HG03469 (cell line): ENCODE measurements around the gene CTNND2.
"Not testable (repeated sequence)": the region's sequence is repeated elsewhere in the genome, so short reads cannot be mapped to it uniquely, and the experiment has no call there.

Source experiments
- ATAC-seq: cut with Tn5 transposase; IDR thresholded peaks from one replicate; pipeline ENCODE4 v1.9.1; 2021; ENCODE audit warnings: mild to moderate bottlenecking, moderate library complexity, moderate number of reproducible peaks; ENCODE audit not compliant: unreplicated experiment

Gene CTNND2

DNA sequence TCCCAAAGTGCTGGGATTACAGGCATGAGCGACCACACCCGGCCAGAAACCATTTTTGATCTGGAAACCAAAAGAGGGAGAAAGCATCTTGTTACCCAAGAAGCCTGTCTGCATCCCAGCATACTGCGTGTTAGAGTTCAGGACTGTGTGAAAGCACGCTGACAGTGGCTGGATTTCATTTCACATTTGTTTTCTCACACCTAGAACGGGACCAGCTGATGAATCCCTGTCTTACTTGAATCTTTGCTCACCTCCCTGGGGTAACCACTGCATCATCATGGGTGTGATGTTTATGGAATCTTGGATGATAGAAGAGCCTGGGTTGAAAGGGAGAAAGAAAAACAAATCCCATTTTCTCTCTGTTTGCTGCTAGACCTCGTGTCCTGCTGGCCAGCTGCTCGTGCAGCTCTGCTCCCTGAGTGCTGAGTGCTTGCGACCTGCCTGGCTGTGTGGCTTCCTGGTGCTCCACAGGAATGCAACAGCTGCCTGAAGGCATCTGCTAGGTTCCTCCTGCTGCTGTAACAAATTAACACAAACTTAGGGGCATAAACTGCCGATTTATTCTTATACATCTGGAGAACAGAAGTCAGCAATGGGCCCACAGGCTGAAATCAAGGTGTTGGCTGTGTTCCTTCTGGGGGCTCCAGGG lies 764.9 kb downstream of the CTNND2 start:
- no peak for ATAC-seq

DNA sequence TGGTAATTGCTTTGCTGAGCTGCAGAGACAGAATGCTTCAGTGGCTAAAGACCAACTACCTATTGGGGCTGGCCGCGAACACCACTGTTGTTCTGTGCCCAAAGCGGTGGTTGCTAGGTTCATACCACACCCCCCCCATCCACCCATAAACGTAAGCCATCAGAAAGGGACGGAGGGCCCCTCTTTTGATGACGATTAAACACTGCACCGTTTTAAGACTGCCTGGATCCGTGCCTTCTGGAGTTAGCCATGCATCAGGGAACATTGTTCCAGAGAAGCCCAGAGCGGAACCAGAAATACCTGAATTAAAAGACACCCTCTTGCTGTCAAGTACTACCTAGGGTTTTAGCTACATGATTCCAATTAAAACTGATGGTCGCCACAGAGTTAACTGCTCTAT lies 774.1 kb downstream of the CTNND2 start:
- no peak for ATAC-seq

DNA sequence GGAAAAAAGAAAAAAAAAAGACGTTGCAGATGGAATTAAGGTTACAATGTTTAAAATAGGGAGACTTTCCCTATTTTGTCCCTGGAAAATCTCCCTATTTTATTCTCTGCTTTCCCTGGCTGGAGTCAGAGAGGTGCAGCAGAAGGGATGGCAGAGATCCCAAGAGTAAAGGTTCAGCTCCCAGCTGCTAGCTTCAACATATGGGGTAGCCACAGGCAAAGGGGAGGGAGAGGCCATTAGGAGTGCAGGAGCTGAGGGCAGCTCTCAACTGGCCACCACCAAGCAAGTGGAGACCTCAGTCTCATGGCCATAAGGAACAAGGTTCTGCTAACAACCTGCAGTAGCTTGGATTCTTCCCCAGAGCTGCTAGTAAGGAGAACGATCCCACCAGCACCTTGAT lies 776.2 kb downstream of the CTNND2 start:
- no peak for ATAC-seq

DNA sequence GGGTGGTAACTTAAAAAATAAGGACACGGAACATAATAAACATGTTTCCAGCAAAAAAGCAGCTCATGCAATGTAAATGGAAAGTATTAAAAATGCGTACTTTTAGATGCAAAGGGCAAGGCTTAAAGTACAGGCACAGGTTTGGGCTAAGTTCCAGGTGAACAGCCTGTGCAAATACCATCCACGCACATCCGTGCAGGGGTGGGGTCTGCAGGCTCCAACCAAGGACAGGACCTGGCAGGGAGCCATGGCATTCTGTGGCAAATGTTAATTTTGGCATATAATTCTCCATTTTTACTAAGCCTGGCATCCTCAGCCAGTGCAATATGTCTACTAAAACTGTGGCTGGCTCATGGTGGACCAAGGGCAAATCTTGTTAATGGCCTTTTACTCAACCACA lies 777.4 kb downstream of the CTNND2 start:
- no peak for ATAC-seq

DNA sequence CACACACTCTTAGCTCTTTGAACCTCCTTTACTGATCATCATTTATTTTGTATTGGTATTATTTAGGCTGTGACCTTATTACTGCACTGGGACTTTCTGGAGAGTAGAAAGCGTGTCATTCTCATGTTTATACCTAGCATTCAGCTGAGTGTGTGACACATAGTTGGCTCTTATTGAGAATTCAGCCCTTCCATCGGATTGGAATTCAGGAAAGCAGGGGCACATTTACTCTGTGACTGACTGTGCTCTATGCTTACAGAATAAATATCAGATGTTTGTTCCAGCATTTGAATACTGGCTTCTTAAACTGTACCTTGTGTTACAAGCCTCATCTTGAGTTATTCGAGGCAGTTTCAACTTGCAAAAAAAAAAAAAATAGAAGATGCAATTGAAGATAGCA lies 782.4 kb downstream of the CTNND2 start:
- ATAC-seq, result no peak

DNA sequence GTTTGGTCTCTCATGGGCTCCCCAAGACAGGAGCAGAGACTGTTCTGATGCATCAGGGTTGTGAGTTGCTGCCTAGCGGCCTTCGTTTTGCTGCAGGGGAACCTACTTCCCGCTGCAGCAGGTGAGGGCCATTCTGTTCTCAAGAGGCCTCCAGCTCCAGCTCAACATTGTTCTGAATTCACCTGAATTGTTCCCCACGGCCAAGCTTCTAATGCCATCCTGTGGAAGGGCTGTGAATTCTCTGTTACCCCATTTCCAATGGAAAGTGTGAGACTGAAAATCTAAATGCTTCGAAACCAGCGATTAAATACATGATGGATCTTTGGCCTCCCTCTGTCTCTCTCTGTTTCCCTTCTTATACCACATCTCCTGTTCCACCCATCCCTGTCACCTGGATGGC lies 794.1 kb downstream of the CTNND2 start:
- ATAC-seq, result no peak

DNA sequence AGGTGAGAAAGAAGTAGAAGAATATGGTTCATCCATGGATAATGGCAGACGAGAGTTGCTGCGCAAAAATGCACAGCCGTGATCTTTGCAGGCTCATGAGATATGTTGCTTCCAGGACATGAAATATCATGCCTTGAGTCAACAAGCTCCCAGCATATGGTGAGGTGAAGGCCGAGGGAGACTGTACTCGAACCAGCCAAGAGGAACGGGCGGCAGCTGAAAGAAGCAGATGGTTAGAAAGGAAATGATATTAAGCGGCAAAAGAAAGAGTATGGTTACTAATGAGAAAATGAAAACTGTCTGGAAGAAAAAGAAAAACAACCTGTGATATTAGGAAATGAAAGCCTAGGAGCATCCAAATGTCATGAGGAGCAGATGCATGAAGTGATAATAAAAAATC lies 798.5 kb downstream of the CTNND2 start:
- no peak for ATAC-seq

DNA sequence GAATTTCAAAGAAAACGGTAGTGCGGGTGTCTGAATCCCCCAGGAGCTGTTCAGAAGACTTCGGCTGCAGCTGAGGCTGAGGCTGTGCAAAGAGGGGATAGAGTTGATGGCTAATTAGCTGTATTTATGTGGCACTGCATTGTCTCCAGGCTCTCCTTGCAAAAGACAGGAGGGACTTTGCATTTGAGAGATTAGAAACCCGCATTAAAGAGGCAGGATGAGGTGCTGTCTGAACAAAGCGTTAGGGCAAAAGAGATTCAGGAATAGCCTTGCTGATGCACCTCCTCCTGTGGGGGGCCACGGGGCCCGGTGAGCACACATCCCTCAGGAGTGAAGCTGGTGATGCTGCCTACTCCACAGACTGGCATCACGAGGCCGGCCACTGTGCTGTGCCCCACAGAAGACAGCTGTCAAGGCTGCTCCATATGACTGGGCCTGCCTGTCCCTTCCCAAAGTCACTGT lies 799.6 kb downstream of the CTNND2 start:
- ATAC-seq, result no peak

DNA sequence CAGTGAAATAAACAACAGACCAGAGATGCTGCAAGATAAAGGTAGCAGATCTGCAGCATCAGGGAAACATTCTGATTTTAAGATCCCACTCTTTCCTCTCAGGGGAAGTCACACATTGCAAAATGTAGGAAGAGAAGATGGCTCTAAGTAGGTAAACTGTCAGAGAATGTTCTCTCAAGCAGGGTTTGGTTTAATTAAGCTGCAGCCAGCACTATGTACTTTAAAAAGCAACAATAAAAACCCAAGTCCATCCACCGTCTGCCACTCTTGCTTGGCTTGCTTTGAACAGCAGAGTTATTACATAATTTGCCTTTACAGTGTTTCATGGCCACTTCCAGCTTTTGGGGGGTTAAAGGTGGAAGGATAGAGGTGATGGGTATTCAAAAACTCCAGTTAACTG lies 800.0 kb downstream of the CTNND2 start:
- no peak for ATAC-seq

DNA sequence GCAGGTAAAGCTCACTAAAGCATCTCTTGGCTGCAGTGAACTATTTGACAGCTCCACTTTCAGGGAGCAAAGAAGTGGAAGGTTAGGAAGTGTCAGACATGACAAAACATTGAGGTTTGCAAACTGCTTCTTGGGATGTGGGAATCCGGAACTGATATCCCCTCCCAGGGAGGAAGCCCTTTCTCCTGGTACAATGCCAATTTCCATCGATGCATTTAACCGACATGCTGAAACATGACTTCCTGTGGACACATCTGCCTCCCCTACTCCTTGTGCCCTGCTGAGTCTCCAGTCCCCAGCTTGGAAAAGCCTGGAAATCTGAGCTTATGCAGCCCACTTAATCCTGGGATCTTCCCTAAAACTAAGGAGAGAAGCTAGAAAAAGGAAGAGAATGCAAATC lies 820.1 kb downstream of the CTNND2 start:
- ATAC-seq, result no peak

DNA sequence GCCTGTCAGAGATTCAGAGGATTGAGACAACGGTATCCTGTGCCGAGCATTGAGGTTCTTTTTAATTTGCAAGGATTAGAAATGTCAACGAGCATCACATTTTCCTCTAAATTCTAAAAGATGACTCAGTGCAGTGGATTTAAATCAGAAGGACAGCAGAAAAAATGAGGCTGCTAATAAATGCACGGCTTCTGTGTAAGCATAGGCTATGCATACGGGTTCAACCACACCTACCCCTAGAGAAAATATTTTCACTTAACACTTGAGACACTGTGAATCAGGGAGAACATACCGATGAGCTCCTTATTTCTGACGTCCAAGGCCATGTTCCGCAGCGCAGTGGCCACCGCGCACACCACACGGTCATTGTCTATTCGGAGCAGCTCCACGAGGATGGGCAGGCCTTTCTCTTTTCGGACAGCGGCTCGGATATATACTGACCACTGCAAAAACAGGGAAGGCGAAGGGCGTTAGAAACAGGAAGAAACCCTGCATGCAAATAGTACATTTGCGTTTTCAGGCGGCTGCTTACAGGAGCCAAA lies 821.8 kb downstream of the CTNND2 start:
- ATAC-seq, result no peak

DNA sequence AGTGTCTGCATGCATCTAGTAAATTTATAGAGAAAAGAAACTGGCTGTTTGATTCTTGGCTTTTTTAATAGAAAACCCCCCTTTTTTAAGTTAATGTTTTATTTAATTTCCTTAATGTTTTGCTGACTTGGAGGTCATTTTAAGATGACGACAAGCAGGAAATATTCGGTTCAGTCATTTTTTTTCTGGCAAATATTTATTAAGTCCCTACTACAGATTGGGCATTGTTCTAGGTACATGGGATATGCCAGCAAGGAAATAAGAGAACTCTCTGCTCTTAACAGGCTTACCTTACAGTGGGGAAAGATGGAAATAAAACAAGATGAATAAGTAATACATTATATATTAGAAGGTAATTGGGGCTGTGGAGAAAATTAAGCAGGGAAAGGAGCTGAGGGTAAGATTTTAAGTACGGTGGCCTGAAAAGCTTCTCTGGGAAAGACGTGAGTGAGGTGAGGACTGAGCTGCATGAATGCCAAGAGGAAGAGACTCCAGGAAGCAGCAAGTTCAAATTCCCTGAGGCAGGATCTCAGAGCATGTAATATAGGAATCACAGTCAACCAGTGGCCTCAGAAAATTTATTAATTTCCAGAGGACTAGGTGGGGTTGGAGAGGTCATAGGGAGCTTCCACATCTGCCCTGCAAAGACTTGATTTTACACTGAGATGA lies 827.2 kb downstream of the CTNND2 start:
- no peak for ATAC-seq

DNA sequence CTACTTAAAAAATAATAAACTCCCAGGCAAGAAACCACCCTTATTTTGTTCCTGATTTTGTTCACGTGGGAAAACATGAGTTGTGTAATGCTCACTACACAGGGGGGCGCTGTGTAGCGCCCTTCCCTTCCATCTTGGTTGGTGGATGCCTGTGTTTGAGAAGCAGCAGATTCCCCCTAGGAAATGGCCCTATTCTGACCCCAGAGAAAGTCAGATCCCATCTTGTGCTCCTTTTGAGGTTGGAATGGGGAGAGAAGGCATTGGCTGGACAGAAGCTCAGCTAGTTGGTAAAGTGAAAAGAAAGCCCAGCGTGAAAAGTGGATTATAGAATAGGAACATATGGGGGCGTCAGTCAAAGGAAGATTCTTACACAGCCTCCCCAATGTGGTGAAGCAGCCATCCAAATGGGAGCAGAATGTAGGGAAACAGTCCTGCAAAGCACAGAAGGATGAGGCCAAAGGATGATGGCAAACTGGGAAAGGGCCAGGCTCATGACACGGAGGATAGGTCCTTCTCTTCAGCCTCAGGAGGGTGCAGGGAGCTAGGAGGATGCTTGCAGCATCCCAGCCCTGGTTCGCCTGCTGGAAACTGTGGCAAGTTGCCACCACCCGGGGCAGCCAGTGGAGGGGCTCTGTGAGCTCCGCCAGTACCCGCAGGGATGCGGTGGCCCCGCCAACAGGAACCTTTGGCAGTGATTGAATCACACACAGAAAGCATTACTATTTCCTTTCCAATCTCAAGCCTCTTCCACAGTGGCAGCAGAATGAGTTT lies 829.0 kb downstream of the CTNND2 start:
- ATAC-seq, result no peak

DNA sequence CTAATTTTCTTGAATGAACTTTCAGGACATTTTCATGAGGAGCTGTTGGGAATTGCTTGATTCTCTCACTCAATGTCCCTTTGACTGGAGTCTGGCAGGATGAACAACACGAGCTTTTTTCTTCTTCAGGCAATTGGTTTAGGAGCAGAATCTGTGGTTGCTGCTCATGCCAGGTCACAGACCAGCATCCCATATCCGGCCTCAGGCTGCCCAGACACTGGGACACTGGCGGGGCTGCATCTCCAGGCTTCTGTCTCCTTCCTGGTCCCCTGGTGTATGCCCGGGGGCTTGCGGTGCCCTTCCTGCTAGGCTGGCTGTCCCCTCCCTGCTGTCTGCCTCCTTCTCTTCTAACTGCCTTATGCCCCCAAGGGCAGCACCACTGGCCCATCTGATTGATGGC lies 831.7 kb downstream of the CTNND2 start:
- no peak for ATAC-seq

DNA sequence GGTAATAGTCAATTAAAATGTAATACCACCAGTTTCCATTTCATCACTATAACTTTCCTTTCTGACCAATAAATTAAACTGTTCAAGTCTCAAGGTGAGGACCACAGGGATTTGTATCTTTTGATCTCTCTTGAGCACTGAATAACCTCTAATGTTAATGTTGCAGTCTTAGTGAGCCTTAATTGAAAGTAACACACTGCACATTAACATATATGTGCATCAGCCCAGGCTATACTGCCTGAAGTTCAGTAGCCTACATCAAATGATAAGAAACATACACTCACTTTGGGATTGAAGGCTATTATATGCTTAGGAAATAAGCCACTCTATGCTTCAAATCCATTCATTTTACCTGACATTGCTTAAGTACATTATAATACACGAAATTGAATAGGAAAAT lies 832.2 kb downstream of the CTNND2 start:
- no peak for ATAC-seq

DNA sequence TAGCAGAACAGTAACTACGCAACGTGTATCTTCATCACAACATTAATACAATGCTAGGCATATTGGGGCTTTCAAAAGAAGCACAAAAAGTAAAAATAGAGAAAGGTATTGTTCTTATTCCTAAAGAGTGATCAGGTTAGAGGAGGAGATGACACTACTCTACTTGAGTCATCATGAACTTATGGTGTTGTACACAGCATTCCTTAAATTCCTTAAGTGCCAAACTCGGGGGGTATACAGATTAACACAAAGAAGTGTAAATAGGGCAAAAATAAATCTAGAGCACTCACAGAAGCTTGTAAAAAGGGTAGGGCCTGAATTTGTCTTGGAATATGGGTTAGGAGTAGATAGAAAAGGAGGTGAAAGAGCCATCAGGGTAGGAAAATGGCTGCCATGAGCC lies 835.2 kb downstream of the CTNND2 start:
- ATAC-seq, result no peak

DNA sequence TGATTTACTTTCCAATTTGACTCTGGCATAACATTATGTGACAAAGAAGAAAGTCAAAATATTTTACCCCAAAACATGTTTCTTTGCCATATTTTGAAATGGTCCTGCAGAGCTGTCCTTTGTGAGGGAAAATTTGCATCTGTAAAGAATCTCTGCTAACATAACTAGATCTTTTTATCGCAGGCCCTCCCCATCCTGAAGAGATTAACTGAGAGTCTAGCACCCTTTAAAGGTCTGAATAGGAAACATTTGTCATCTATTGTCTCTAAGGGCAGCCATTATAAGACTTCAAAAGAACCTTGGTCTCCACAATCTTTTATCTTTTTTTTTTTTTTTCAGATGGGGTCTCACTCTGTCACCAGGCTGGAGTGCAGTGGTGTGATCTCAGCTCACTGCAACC lies 838.5 kb downstream of the CTNND2 start:
- ATAC-seq, result not testable (repeated sequence)

DNA sequence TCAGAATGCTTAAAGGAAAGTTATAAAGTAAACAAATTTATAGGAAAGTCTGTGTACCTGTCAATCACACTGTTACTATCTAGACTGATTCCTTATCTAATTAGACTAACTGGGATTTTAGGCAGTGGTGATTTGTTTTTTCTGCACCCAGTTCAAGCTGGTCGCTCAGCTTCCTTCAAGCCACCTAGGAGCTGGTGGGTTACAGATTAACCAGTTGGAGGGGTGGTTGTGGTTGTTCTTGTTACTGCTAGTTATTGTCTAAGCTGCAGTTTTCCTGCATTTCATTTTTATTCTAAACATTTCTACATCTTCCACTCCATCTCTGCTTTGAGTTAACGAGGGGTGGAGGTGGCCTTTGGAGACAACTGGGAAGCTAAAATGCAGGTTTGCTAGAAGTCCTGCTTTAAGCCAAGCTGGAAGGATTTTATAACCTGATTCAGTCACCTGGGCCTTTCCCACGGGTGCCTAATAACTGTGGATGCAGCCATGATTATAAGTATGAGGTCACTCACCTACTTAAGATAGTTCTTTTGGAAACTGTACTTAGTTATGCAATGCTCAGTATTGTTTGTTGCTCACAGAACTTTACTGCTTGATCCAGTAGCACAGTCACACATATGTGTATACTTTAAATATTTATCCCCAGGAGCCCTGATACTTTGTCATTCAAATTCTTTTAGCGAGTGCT lies 839.3 kb downstream of the CTNND2 start:
- ATAC-seq, result no peak

DNA sequence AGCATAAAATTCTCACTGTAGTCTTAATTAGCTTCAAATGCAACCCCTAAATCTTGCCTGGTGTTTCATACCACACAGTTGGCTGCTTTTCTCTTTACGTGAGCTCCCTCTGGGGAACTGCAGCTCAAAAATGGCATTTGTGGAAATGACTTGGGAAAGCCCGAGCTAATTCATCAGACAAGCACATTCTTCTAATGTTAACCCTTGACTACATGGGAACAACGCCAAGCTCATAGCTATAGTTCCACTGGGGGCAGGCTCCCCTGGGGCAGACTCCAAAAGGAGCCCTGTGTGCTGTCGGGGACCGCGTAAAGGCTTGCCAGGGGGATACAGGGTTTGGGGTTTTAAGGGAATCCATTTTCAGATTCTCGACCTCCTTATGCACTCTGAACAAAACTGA lies 841.8 kb downstream of the CTNND2 start:
- no peak for ATAC-seq

DNA sequence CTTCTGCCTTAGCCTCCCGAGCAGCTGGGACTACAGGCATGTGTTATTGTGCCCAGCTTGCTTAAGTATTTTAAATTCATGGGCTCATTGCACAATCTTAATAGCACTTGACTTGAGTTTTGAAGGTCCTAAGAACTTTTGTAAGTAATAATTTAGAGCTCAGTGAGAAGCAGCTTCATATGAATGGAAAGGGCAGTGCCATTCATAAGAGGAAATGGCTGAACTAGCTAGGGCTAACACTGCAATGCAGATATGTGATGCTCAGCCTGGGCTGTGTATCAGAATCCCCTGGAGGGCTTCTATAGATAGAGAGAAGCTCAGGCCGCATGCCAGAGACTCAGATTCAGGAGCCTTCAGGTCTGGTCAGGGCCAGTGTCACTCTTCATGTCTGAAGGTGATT lies 847.7 kb downstream of the CTNND2 start:
- no peak for ATAC-seq

DNA sequence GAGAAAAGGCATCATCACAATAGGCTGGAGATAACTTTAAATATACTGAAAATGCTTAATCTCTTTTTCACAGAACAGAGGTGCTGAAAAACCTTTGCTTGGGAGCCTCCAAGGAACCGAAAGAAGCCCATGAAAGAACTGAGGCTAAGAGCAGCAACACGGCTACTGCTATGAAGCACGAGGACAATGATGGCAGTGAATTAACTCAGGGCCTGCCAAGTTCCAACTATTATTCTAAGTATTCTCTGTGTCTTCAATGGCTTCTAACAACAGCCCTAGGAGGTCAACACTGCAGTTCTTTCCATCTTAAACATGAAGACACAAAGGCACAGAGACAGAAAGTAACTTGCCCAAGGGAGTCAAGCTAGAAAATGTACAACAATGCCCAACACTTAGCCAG lies 850.2 kb downstream of the CTNND2 start:
- no peak for ATAC-seq
